HS-27A (cell line): ENCODE data around the gene COX7B2.
A peak's percentile ranks its signal among the peaks of the same experiment; 100 is the strongest.

Experiments
- DNase-seq: peaks from one replicate; pipeline ENCODE4 v3.0.0-alpha.2; 2012; ENCODE audit warnings: low read depth, missing footprints

COX7B2 gene

DNA sequence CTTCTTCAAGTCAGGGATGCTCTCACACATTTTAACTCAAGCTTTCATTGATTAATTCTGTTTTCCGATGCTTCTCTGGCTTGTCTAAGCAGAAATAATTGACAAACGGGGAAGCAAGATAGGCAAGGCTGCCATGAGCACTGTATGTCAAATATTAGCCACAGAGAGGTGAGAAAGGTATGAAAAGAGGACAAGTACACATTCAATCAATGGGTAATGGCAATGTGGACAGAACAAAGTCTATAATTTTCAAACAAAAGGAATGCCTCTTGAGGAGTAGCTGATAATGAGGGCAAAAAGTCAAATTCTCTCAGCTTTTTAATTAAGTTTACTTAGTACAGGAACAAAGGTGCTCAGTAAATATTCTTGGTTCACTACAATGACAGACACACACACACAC, 19.6 kb downstream of the COX7B2 start:
- DNase-seq, result no peak

DNA sequence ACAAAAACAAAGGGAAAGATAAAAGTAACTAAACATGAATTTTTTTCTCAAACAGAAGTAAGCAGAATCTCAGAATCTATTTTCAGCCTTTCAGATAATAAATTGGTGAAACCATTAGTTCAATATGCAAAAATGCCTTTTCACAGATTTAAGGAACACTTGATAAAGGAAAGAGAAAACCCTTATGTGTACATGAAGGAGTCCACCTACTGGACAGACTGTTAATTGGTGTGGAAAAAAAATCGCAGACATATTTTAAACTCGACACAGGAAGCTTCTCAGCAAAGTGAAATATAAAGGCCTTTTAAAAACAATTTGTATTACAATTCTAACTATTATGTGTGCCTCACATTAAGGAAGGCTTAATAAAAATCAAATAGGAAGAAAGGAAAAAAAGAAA, 22.3 kb downstream of the COX7B2 start:
- no peak for DNase-seq

GRCh38 chr4:46878641-46879040, 30.4 kb downstream of the COX7B2 start:
- DNase-seq, result no peak

- no peak for DNase-seq
These were observed 34.2 kb downstream of the COX7B2 start for GRCh38 chr4:46874811-46875210.

DNA sequence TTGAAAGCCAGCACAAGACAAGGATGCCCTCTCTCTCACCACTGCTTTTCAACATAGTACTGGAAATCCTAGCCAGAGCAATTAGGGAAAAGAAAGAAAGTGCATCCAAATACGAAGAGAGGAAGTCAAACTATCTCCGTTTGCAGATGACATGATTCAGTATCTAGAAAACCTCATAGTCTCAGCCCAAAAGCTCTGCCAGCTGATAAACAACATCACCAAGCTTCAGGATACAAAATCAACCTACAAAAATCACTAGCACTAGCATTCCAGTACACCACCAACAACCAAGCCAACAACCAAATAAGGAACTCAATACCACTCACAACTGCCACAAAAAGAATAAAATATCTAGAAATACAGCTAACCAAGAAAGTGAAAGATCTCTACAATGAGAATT, 38.6 kb downstream of the COX7B2 start:
- no peak for DNase-seq

- DNase-seq, result no peak
These were observed 52.7 kb downstream of the COX7B2 start for GRCh38 chr4:46856333-46856732.

DNA sequence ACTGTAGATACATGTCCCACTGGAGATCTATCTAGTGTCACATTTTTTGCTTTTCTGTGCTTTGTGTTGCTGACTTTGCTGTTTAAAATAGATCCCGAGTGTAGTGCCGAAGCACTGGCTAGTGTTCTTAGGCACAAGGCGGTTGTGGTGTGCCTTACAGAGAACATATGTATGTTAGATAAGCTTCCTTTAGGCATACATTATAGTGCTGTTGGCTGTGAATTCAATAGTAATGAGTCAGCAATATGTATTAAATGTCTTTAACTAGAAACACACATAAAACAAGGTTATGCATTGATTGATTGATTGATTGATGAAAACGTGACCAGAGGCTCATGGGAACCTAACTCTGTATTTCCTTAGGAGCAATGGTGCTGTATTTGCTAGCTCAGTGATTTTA, 56.2 kb downstream of the COX7B2 start:
- no peak for DNase-seq

DNA sequence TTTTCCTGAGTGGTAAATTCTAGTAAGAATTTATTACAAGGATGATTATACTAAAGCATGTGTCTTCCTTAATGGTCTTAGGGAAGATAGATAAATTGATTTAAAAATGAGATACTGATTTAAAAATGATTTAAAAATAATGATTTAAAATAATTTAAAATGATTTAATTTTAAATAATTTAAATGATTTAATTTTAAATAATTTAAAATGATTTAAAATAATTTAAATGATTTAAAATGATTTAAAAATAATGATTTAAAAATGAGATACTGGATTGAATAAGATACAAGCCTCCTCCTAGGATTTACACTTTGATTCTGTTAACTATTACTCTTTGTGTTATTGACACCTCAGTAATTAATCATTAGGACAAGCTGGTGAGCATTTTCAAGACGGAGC, 59.0 kb downstream of the COX7B2 start:
- no peak for DNase-seq

DNA sequence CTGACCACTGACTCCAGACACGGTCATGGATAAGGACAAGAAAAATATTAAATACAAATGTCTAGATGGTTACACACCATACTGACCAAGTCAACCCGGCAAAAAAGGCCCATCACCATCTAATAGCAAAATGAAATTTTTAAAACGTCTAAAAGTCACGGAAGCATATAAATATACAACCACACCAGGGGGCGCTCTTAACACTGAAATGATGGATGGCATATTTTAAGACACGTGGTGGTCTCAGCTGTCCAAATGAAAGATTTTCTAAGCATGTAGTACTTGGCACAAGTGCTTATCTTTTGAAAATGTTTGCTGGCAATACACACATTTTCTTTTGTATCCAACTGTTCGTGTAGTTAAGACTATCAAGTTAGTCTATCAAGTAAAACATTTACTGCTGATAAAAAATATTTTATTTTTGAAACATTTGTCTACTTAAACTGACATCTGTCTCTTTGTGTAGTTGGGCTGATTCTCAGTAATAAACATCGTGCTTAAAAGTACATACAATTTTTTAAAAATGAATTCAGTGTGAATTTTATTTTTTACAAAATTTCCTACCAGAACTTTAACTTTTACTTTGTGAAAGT, 64.6 kb downstream of the COX7B2 start:
- DNase-seq, result peak; percentile 58

DNA sequence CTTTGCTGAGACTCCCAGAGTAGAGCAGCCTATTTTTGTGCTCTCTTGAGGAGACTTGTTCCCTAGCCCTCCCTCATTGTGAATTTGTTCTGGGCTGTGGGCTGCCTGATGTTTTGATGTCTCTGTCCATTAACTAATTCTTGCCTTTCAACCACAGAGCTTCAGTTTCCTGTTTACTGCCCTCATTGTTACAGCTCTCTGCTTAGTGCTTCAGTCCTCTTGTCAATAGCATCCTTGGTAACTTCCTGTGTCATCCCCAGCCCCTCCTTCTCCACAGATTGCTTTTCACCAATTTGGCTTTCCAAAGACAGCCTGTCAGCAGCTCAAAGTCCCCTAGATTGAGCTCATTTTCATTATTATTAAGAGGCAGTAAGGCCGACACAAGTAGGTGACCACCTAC, 69.9 kb downstream of the COX7B2 start:
- DNase-seq, result no peak

- DNase-seq, result no peak
These were observed 71.4 kb downstream of the COX7B2 start for GRCh38 chr4:46837639-46838038.

GRCh38 chr4:46836584-46836983, 72.5 kb downstream of the COX7B2 start:
- no peak for DNase-seq

- DNase-seq, result no peak
These were observed 78.0 kb downstream of the COX7B2 start for GRCh38 chr4:46830971-46831454.

- no peak for DNase-seq
These were observed 88.9 kb downstream of the COX7B2 start for GRCh38 chr4:46820154-46820553.

GRCh38 chr4:46819095-46819494, 90.0 kb downstream of the COX7B2 start:
- no peak for DNase-seq

DNA sequence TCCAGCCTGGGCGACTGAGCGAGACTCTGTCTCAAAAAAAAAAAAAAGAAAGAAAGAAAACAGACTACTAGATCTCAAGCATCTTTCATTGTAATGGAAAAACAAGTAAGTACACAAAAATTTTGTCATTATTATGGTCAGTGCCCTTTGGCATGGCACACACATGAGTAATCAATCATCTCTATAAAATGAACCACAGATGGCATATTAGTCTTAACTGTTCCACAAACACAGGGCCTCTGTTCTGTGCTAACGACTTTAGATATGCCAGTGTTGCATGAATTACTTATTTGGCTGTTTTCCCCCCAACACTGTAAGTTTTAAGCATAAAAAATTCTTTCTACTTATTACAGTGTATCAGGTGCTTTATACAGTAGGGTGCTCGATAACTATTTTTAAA, 90.4 kb downstream of the COX7B2 start:
- no peak for DNase-seq

- no peak for DNase-seq
These were observed 91.2 kb downstream of the COX7B2 start for GRCh38 chr4:46817806-46818205.

DNA sequence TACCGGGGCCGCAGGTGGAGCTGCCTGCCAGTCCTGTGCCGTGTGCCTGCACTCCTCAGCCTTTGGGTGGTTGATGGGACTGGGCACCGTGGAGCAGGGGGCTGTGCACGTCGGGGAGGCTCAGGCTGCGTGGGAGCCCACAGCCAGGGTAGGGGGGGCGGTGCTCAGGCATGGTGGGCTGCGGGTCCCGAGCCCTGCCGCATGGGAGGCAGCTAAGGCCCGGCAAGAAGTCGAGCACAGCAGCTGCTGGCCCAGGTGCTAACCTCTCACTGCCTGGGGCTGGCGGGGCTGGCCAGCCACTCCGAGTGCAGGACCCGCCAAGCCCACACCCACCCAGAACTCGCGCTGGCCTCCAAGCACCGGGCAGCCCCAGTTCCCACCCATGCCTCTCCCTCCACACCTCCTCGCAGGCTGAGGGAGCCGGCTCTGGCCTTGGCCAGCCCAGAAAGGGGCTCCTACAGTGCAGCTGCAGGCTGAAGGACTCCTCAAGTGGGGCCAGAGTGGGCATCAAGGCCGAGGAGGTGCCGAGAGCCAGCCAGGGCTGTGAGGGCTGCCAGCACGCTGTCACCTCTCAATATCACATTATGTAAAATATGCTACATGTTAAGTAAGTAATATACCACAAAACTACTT, 104.1 kb downstream of the COX7B2 start:
- DNase-seq, result no peak

GRCh38 chr4:46793036-46793435, 116.0 kb downstream of the COX7B2 start:
- DNase-seq, result no peak

GRCh38 chr4:46781434-46782092, 127.5 kb downstream of the COX7B2 start:
- no peak for DNase-seq

GRCh38 chr4:46765465-46765864, 143.6 kb downstream of the COX7B2 start:
- no peak for DNase-seq

DNA sequence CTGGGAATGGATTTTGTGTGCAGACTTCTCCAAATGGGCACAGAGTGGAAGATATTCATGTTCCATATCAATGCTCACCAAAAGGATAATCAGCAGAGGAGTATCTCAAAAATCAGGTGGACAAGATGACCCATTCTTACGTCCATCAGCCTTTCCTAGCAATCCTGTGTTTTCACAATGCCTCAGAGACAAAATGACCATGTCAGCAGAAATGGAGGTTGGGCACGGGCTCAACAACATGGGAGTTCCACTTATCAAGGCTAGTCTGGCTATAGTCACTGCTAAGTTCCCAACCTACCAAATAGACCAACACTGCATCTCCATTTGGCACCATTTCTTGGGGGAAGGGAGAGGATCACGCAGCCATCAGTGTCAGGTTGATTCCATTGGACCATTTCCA, 179.0 kb downstream of the COX7B2 start:
- DNase-seq, result no peak

DNA sequence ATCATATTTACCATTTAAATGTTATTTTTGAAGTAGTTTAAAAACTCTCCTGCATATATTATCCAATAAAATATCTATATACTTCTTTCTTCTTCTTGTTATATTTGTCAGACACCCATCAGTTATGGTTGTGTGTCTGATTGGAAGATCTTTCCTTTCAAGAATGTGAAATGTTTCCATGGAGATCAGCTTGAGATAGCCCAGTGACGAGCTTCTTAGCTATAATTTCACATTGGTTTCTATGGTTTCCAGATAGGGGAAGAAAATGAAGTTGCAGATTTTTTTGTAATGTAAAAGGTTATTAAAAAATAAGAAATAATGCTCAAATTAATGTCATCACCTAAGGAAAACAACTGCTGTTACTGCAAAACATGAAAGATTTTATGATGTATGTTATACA, 189.0 kb downstream of the COX7B2 start:
- DNase-seq, result no peak

GRCh38 chr4:46717950-46718349, 191.1 kb downstream of the COX7B2 start:
- DNase-seq, result no peak
